HUES64 (cell line): ENCODE data around the gene RAB40B.

Source experiments
- H3K27ac ChIP-seq: 2 replicates; pipeline ENCODE4 v1.7.0; 2013; ENCODE audit warnings: low read depth, low read length, inconsistent platforms
- H3K27me3 ChIP-seq: 2 replicates; pipeline ENCODE4 v1.6.1; 2013; ENCODE audit warnings: mild to moderate bottlenecking, low read length; ENCODE audit not compliant: insufficient read depth
- H3K36me3 ChIP-seq: 2 replicates; pipeline ENCODE4 v1.6.1; 2013; ENCODE audit warnings: mild to moderate bottlenecking, low read length; ENCODE audit not compliant: insufficient read depth
- H3K4me1 ChIP-seq: 2 replicates; pipeline ENCODE4 v1.6.1; 2013; ENCODE audit warnings: mild to moderate bottlenecking, low read length, moderate library complexity; ENCODE audit not compliant: insufficient read depth
- H3K4me3 ChIP-seq: 2 replicates; pipeline ENCODE4 v1.5.1; 2013; ENCODE audit warnings: mild to moderate bottlenecking, low read length, moderate library complexity
- H3K9ac ChIP-seq: 2 replicates; pipeline ENCODE4 v1.6.1; 2013; ENCODE audit warnings: mild to moderate bottlenecking, low read depth, low read length
- H3K9me3 ChIP-seq: 2 replicates; pipeline ENCODE4 v1.6.1; 2013; ENCODE audit warnings: low read depth, low read length; ENCODE audit not compliant: insufficient read depth
- WGBS: fragments of 150-250, 120-280 bp; methylation state at CpG from one replicate; pipeline ENCODE4 v1.1.7; 2013; ENCODE audit warnings: missing lambda C conversion rate; 5-methylcytosine and 5-hydroxymethylcytosine counted together

RAB40B gene

GRCh38 chr17:82687375-82687861 is 11.1 kb downstream of the RAB40B start:
- Histone ChIP-seq H3K27ac (no peak overlapping the region), H3K9ac (no peak overlapping the region), H3K4me1 (no peaks in the 10 kb centered on the region), H3K9me3 (no peaks in the 10 kb centered on the region), H3K4me3 (no peak overlapping the region), H3K36me3 (no peaks in the 10 kb centered on the region), H3K27me3 (no peaks in the 10 kb centered on the region)
- WGBS: 88% methylated on average over 9 of the region's 10 CpGs

GRCh38 chr17:82686366-82687324 is 11.9 kb downstream of the RAB40B start:
- Histone ChIP-seq H3K27me3 (no peaks in the 10 kb centered on the region), H3K36me3 (no peaks in the 10 kb centered on the region), H3K4me1 (no peaks in the 10 kb centered on the region), H3K27ac (no peak overlapping the region), H3K4me3 (no peak overlapping the region), H3K9ac (no peak overlapping the region), H3K9me3 (peaks cover under 1% of the 10 kb centered on the region; the same call in 1 of the 2 replicates)
- 93% methylated on average over 19 of the region's 19 CpGs for WGBS

GRCh38 chr17:82685291-82685690 is 13.2 kb downstream of the RAB40B start:
- Histone ChIP-seq H3K27me3 (no peaks in the 10 kb centered on the region), H3K36me3 (no peaks in the 10 kb centered on the region), H3K9me3 (peaks cover 8% of the 10 kb centered on the region), H3K4me1 (no peaks in the 10 kb centered on the region), H3K9ac (no peak overlapping the region), H3K27ac (no peak overlapping the region), H3K4me3 (no peak overlapping the region)
- 87% methylated on average over 12 of the region's 12 CpGs for WGBS

- 90% methylated on average over 11 of the region's 13 CpGs for WGBS
- Histone ChIP-seq H3K27ac (no peak overlapping the region), H3K36me3 (no peaks in the 10 kb centered on the region), H3K9ac (no peak overlapping the region), H3K4me3 (no peak overlapping the region), H3K27me3 (no peaks in the 10 kb centered on the region), H3K9me3 (peaks cover 8% of the 10 kb centered on the region), H3K4me1 (no peaks in the 10 kb centered on the region)
These were observed 14.2 kb downstream of the RAB40B start for GRCh38 chr17:82684228-82684841.

- H3K4me1 ChIP-seq: no peaks in the 10 kb centered on the region
- H3K9ac ChIP-seq: no peak overlapping the region
- no peak overlapping the region for H3K27ac ChIP-seq
- H3K9me3 ChIP-seq: peaks cover 8% of the 10 kb centered on the region
- H3K27me3 ChIP-seq: no peaks in the 10 kb centered on the region
- no peaks in the 10 kb centered on the region for H3K36me3 ChIP-seq
- H3K4me3 ChIP-seq: no peak overlapping the region
- WGBS: 92% methylated on average over 1 of the region's 1 CpG
These were observed 15.0 kb downstream of the RAB40B start for GRCh38 chr17:82683534-82683933.

GRCh38 chr17:82681547-82681946 is 17.0 kb downstream of the RAB40B start:
- H3K4me3 ChIP-seq: no peak overlapping the region
- no peak overlapping the region for H3K9ac ChIP-seq
- no peaks in the 10 kb centered on the region for H3K27me3 ChIP-seq
- no peak overlapping the region for H3K27ac ChIP-seq
- 90% methylated on average over 3 of the region's 3 CpGs for WGBS
- H3K36me3 ChIP-seq: no peaks in the 10 kb centered on the region
- H3K9me3 ChIP-seq: peaks cover 8% of the 10 kb centered on the region
- no peaks in the 10 kb centered on the region for H3K4me1 ChIP-seq

GRCh38 chr17:82679586-82680465 is 18.7 kb downstream of the RAB40B start:
- peaks cover 8% of the 10 kb centered on the region for H3K9me3 ChIP-seq
- no peak overlapping the region for H3K27ac ChIP-seq
- H3K4me1 ChIP-seq: no peaks in the 10 kb centered on the region
- 84% methylated on average over 28 of the region's 28 CpGs for WGBS
- no peaks in the 10 kb centered on the region for H3K36me3 ChIP-seq
- no peaks in the 10 kb centered on the region for H3K27me3 ChIP-seq
- no peak overlapping the region for H3K9ac ChIP-seq
- H3K4me3 ChIP-seq: no peak overlapping the region

GRCh38 chr17:82678265-82678891 is 20.1 kb downstream of the RAB40B start:
- no peak overlapping the region for H3K9ac ChIP-seq
- WGBS: 94% methylated on average over 13 of the region's 14 CpGs
- H3K9me3 ChIP-seq: peaks cover 8% of the 10 kb centered on the region
- no peak overlapping the region for H3K4me3 ChIP-seq
- H3K27me3 ChIP-seq: no peaks in the 10 kb centered on the region
- H3K27ac ChIP-seq: no peak overlapping the region
- H3K4me1 ChIP-seq: no peaks in the 10 kb centered on the region
- no peaks in the 10 kb centered on the region for H3K36me3 ChIP-seq

- 88% methylated on average over 23 of the region's 23 CpGs for WGBS
- Histone ChIP-seq H3K4me3 (no peak overlapping the region), H3K36me3 (no peaks in the 10 kb centered on the region), H3K9me3 (peaks cover 8% of the 10 kb centered on the region), H3K9ac (no peak overlapping the region), H3K27ac (no peak overlapping the region), H3K4me1 (no peaks in the 10 kb centered on the region), H3K27me3 (no peaks in the 10 kb centered on the region)
These were observed 21.1 kb downstream of the RAB40B start for GRCh38 chr17:82677353-82677925.

GRCh38 chr17:82675476-82676245 is 22.8 kb downstream of the RAB40B start:
- Histone ChIP-seq H3K27me3 (no peaks in the 10 kb centered on the region), H3K4me3 (no peak overlapping the region), H3K36me3 (no peaks in the 10 kb centered on the region), H3K9ac (no peak overlapping the region), H3K9me3 (no peaks in the 10 kb centered on the region), H3K27ac (no peak overlapping the region), H3K4me1 (no peaks in the 10 kb centered on the region)
- WGBS: 85% methylated on average over 18 of the region's 18 CpGs
